MCF 10A (cell line): ENCODE data around the gene LRFN2. TPM values are rescaled to one million over a fixed set of nuclear protein-coding genes. Genes with fewer than 3 reads are reported as not detected.

Experiments used
- BruUV-seq: library from RNA; stranded (reverse); fragments of 400-500 nt; replicated peaks from 2 replicates; lab custom pipeline; 2021; lab: Mats Ljungman, UMichigan
- CTCF ChIA-PET: fragments of 300-600 bp; sonication (Branson Sonifier 250); formaldehyde crosslinking; extraction: SDS; loops from one replicate; lab custom pipeline; 2021; ENCODE audit warnings: antibody characterized with exemption, inconsistent platforms; lab: Yijun Ruan, JAX
- POLR2A ChIA-PET: fragments of 300-600, 350-650 bp; sonication (Branson Sonifier 250); formaldehyde crosslinking; extraction: SDS; loops from one replicate; lab custom pipeline; 2020; ENCODE audit warnings: antibody characterized with exemption, inconsistent platforms; lab: Yijun Ruan, JAX
- DNase-seq: peaks from one replicate; pipeline ENCODE4 v3.0.0-alpha.2; 2018; ENCODE audit not compliant: unreplicated experiment
- H3K27ac Mint-ChIP-seq: one replicate; pipeline ENCODE4 v1.8.0; 2022; ENCODE audit warnings: mild to moderate bottlenecking, low read depth, mixed read lengths; ENCODE audit not compliant: unreplicated experiment
- H3K27me3 Mint-ChIP-seq: one replicate; pipeline ENCODE4 v1.8.0; 2022; ENCODE audit warnings: mixed read lengths; ENCODE audit not compliant: insufficient read depth, unreplicated experiment
- H3K36me3 Mint-ChIP-seq: one replicate; pipeline ENCODE4 v1.8.0; 2022; ENCODE audit warnings: mild to moderate bottlenecking, moderate library complexity, mixed read lengths; ENCODE audit not compliant: insufficient read depth, unreplicated experiment
- H3K4me1 Mint-ChIP-seq: one replicate; pipeline ENCODE4 v1.8.0; 2022; ENCODE audit warnings: mixed read lengths; ENCODE audit not compliant: insufficient read depth, unreplicated experiment
- H3K4me3 Mint-ChIP-seq: one replicate; pipeline ENCODE4 v1.8.0; 2022; ENCODE audit warnings: mild to moderate bottlenecking, moderate library complexity, mixed read lengths; ENCODE audit not compliant: unreplicated experiment
- H3K9me3 Mint-ChIP-seq: one replicate; pipeline ENCODE4 v1.8.0; 2022; ENCODE audit warnings: mixed read lengths; ENCODE audit not compliant: unreplicated experiment
- CTCF ChIP-seq: fragments of 200-600 bp; IDR thresholded peaks from one replicate; pipeline ENCODE4 v1.8.0; 2022; ENCODE audit warnings: antibody characterized with exemption, mild to moderate bottlenecking; ENCODE audit not compliant: unreplicated experiment
- intact Hi-C: fragments of 100-400 bp; cut with micrococcal nuclease; formaldehyde crosslinking; loops from 2 replicates; pipeline ENCODE4 v1.14.1; 2022
- total RNA-seq: library from RNA; stranded (reverse); gene quantifications from 2 replicates; pipeline ENCODE4 v1.2.3, GENCODE V29; 2022

Gene LRFN2
- total RNA-seq, 1 experiment from 2014 or later, result not detected

DNA sequence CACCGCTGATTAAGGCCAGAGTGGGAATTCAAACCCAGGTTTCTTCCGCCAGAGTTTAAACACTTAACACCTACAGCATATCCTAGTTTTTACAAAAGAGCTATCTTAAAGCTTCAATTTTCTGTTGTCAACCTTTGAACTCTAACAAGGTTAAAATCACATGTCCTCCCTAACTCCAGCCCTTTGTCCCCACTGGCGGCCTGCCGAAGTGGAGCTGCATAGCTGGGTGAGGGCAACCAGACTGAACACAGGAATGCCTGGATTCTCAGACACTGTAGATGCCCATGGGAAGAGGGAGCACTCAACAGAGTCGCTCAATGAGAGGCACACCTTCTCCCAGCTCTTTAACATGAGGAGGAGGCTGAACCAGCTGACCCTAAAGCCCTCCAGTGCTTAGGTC lies 59.1 kb downstream of the LRFN2 start:
- BruUV-seq, result no TSS peak
- CTCF ChIA-PET, result interaction anchor here (0.6 kb wide), 1 partner anchor 480 kb away, joined by 3 read pairs; no protein-coding TSS in a partner anchor
- POLR2A ChIA-PET, result interaction anchor here (0.5 kb wide), 1 partner anchor 9 kb away, joined by 3 read pairs; no protein-coding TSS in a partner anchor
- Mint-ChIP-seq H3K4me1 (no peaks in the 10 kb centered on the region), H3K4me3 (no peak overlapping the region), H3K36me3 (no peaks in the 10 kb centered on the region), H3K9me3 (peaks cover 29% of the 10 kb centered on the region), H3K27me3 (no peaks in the 10 kb centered on the region), H3K27ac (no peak overlapping the region)
- intact Hi-C loops, result no loop called here
- no peak for TF ChIP-seq CTCF
- DNase-seq, result no peak

DNA sequence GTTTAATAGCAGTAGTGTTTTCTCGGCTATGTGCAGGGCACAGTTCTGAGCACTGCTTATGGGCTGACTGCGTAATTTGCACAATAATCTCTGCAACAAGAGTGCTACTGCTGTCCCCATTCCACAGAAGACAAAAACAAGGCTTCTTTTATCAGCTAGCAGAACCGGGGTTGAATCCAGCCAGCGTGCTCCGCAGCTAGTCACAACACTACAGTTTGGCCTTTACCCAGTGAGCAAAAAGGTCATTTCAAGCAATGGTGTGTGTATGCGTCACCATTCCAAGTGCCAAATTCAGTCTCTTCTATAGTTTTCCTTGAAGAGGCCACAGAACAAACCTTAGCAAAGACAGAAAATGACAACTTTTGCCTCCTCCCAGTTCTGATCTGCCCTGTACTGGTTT lies 61.1 kb downstream of the LRFN2 start:
- Mint-ChIP-seq H3K36me3 (no peaks in the 10 kb centered on the region), H3K4me3 (no peak overlapping the region), H3K4me1 (no peaks in the 10 kb centered on the region), H3K9me3 (peaks cover 18% of the 10 kb centered on the region), H3K27ac (no peak overlapping the region), H3K27me3 (no peaks in the 10 kb centered on the region)
- no TSS peak for BruUV-seq
- intact Hi-C loops, result no loop called here
- ChIA-PET POLR2A (no interaction called here), CTCF (interaction anchor here (0.8 kb wide), 1 partner anchor 481 kb away, joined by 3 read pairs; no protein-coding TSS in a partner anchor)
- TF ChIP-seq CTCF, result no peak
- DNase-seq, result no peak

DNA sequence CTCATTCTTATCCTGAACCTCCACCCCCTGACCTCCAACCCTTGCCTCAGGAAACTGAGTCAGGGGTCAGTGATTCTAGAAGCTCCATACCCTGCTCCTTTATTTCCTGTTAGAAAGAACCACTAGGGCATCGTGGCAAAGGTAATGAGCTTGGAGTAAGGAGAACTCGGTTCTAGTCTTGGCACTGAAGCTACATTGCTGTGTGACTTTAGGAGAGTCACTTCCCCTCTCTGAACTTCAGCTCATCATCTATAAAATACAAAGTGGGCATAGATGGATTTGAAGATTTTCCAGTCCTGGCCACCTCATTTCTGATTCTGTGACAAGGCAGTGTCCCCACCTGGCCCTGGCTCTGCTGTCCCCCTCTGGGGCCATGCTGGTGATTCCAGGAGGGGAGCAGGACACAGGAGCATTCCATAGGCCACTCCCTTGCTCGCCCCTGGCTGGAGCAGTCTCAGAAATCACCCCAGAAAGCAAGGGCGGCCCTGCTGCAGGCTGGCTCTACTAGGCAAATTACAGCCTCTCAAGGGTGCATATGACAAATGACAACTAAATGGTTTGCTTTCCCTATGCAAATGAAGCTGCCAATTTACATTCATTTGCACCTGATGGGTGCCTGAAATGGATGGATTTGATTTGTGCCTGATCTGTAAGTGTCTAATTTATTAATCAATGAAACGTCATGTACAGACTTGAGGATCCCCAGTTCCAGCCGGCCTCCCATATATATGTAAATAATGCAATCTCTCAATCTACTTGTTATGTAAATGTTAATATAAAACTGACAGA lies 62.2 kb downstream of the LRFN2 start:
- no peaks in the 10 kb centered on the region for H3K36me3 Mint-ChIP-seq
- peaks cover 17% of the 10 kb centered on the region for H3K9me3 Mint-ChIP-seq
- no peaks in the 10 kb centered on the region for H3K27me3 Mint-ChIP-seq
- no TSS peak for BruUV-seq
- H3K4me3 Mint-ChIP-seq, result no peak overlapping the region
- DNase-seq, result no peak
- CTCF ChIA-PET, result interaction anchor here (0.9 kb wide), 1 partner anchor 1120 kb away, joined by 3 read pairs; no protein-coding TSS in a partner anchor
- POLR2A ChIA-PET, result interaction anchor here (0.6 kb wide), 1 partner anchor 525 kb away, joined by 3 read pairs; no protein-coding TSS in a partner anchor
- H3K27ac Mint-ChIP-seq, result no peak overlapping the region
- intact Hi-C loops, result no loop called here
- TF ChIP-seq CTCF, result no peak
- no peaks in the 10 kb centered on the region for H3K4me1 Mint-ChIP-seq

GRCh38 chr6:40523505-40524172 lies 63.5 kb downstream of the LRFN2 start:
- ChIA-PET POLR2A (no interaction called here), CTCF (interaction anchor here (0.6 kb wide), 1 partner anchor 208 kb away, joined by 3 read pairs; no protein-coding TSS in a partner anchor)
- intact Hi-C loops, result no loop called here
- Mint-ChIP-seq H3K36me3 (no peaks in the 10 kb centered on the region), H3K27ac (no peak overlapping the region), H3K27me3 (no peaks in the 10 kb centered on the region), H3K4me1 (no peaks in the 10 kb centered on the region), H3K4me3 (no peak overlapping the region), H3K9me3 (peaks cover 25% of the 10 kb centered on the region)
- TF ChIP-seq CTCF, result no peak
- peak; percentile 57 for DNase-seq
- BruUV-seq, result no TSS peak
